ENCODE data around the gene PSMD2. TPM values are rescaled to one million over a fixed set of nuclear protein-coding genes. Genes with fewer than 3 reads are reported as not detected.

The PSMD2 gene
- total RNA-seq, 4 donors from 2014 or later = 63.6 to 234 (median 195) TPM

DNA sequence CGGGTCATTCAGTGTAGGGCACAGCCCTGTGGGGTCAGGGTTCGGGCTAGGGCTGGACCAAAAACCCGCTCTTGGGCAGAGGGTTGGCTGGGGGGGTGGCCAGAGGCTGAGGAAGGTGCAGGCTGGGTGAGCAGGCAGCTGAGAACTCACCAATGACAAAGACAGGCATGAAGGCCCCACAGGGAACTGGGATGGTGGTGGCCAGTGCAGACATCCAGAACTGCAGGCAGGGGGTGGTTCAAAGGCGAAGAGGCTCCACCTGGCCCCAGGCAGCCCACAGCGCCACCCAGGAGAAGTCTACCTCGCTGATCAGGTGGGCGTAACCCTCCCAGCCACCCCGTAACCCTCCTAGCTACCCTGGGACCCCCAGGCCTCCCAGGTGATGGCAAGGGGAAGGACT, 55.7 kb downstream of the PSMD2 start:
- intact Hi-C loops (cut with DNase I; ENCODE audit: low total_unique reads) = loop anchor here (10.0 kb wide), 1 partner anchor 50 kb away; no protein-coding TSS in a partner anchor
- 20 to 81% methylated on average over 1 to 8 of the region's 8 CpGs for WGBS, 2 donors (ENCODE audit: low coverage in 1 of 2)
- Histone ChIP-seq H3K27me3 (no peaks in the 10 kb centered on the region), H3K27ac (no peak overlapping the region), H3K4me3 (no peak overlapping the region), H3K9me3 (no peaks in the 10 kb centered on the region), H3K4me1 (peaks cover 6 to 37% (median 18%) of the 10 kb centered on the region in 4 donors), H3K36me3 (peaks cover 0 to 7% (median 0%) of the 10 kb centered on the region in 4 donors)
- TF ChIP-seq EP300 (IDR thresholded peaks at IDR 0.05; ENCODE audit: low read depth) (no peak), POLR2AphosphoS5 (IDR thresholded peaks at IDR 0.05) (no peak), CTCF (IDR thresholded peaks at IDR 0.05) (no peak)
- DNase-seq = no peak
- in situ Hi-C loops (cut with MboI; ENCODE audit: low pct_ligation_motif_present in 1 of 4, low pct_unique_long_range_greater_than_20kb in 1 of 4, low sequenced_read_pairs in 3 of 4) = loop anchor here in 1 of 4 donors (25.0 kb wide), 1 partner anchor 433 kb away; no protein-coding TSS in a partner anchor

DNA sequence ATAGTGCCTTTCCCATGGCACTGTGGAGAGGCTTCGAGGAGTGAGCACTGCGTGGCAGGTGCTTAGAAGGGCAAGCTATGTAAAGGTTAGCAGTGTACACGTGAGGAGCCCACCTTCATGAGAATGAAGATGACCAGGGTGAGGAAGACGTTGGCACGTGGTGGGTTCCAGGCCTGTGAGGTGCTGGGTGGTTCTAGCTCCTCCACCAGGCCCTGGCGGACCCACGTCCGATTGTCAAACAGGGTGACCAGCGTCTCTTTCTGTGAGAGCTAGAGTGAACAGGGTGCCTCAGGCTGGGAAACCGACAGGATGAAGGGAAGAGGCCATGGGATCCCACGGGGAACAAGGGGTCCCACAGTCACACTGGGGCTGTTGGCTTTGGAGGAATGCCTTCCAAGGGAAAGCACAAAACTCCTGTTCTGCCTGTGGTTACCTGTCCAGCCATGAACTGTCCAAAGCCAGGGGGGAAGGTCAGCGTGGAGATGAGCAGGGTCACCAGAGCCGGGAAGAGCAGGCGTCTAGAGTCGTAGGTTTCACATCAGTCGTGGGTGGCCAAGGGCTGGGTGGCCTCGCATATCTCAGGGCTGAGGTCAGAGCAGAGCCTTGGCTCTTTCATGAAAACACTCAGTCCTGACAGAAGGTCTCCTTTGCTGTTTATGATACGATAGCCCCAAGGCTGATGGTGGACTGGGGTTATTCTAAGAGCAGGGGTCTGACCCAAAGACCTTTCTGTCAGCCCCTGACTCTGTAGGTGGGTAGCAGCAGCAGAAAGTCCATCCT, 56.4 kb downstream of the PSMD2 start:
- Histone ChIP-seq H3K27ac (no peak overlapping the region), H3K4me1 (peaks cover 7 to 44% (median 22%) of the 10 kb centered on the region in 4 donors), H3K27me3 (no peaks in the 10 kb centered on the region), H3K9me3 (no peaks in the 10 kb centered on the region), H3K36me3 (peaks cover 0 to 7% (median 0%) of the 10 kb centered on the region in 4 donors), H3K4me3 (no peak overlapping the region)
- in situ Hi-C loops (cut with MboI; ENCODE audit: low pct_ligation_motif_present in 1 of 4, low pct_unique_long_range_greater_than_20kb in 1 of 4, low sequenced_read_pairs in 3 of 4) = loop anchor here in 1 of 4 donors (25.0 kb wide), 1 partner anchor 432 kb away; no protein-coding TSS in a partner anchor
- WGBS, 2 donors (ENCODE audit: low coverage in 1 of 2) = 84 to 88% methylated on average over 4 to 18 of the region's 18 CpGs
- TF ChIP-seq EP300 (IDR thresholded peaks at IDR 0.05; ENCODE audit: low read depth) (no peak), POLR2AphosphoS5 (IDR thresholded peaks at IDR 0.05) (no peak), CTCF (IDR thresholded peaks at IDR 0.05) (no peak), POLR2A (IDR thresholded peaks at IDR 0.05) (no peak)
- intact Hi-C loops (cut with DNase I; ENCODE audit: low total_unique reads) = loop anchor here (10.0 kb wide), 1 partner anchor 51 kb away; no protein-coding TSS in a partner anchor
- no peak for DNase-seq

DNA sequence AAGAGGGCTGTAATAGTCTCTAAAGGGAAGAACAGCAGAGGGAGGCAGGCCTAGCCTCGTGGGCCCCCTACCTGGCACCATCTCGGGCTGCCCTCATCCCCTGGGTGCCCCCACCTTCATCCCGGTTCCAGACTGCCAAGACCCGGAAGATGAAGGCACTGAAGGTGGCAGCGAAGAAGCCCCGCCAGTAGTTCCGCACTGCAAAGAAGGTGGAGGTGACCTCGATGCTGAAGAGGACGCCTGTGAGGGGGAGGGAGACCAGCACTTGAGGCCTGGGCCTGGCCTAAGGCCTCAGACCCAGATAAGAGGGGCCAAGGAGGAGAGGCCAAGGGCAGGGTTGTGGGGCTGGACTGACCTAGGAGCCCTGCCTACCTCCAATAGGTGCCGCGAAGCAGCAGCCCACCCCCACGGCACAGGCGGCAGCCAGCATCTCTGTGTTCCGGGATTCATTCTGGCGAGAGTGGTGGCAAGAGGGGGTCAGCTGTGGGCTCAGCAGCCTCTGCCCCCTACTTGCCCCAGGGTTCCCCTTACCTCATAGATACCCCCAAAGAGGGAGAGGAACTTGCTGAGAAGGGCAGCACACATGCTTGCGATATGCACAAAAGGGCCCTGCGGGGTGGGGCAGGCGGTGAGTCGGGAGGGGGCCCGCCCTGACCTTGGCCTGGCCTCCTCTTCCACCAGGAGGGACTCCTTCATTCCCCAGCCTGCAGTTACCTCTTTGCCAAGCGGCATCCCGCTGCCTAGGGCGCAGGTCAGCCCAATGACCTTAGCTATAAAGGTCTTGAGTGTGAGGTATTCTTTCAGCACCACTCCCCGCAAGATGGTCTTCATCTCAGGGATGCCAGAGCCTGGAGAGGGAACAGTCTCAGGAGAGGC, 58.4 kb downstream of the PSMD2 start:
- TF ChIP-seq EP300 (IDR thresholded peaks at IDR 0.05; ENCODE audit: low read depth) (no peak), POLR2AphosphoS5 (IDR thresholded peaks at IDR 0.05) (no peak), POLR2A (IDR thresholded peaks at IDR 0.05) (no peak), CTCF (IDR thresholded peaks at IDR 0.05) (no peak)
- no peak for DNase-seq
- Histone ChIP-seq H3K4me1 (peaks cover 7 to 37% (median 20%) of the 10 kb centered on the region in 4 donors), H3K9me3 (no peaks in the 10 kb centered on the region), H3K27me3 (no peaks in the 10 kb centered on the region), H3K27ac (no peak overlapping the region), H3K36me3 (peaks cover 0 to 7% (median 0%) of the 10 kb centered on the region in 4 donors), H3K4me3 (no peak overlapping the region)
- in situ Hi-C loops (cut with MboI; ENCODE audit: low pct_ligation_motif_present in 1 of 4, low pct_unique_long_range_greater_than_20kb in 1 of 4, low sequenced_read_pairs in 3 of 4) = loop anchor here in 1 of 4 donors (25.0 kb wide), 1 partner anchor 430 kb away; no protein-coding TSS in a partner anchor
- 96 to 100% methylated on average over 1 to 24 of the region's 24 CpGs for WGBS, 2 donors (ENCODE audit: low coverage in 1 of 2)
- intact Hi-C loops (cut with DNase I; ENCODE audit: low total_unique reads) = loop anchor here (10.0 kb wide), 1 partner anchor 53 kb away; no protein-coding TSS in a partner anchor

Measured in transverse colon (tissue), 4 donors.